ENCODE data around the gene SRC. TPM values are rescaled to one million over a fixed set of nuclear protein-coding genes. Genes with fewer than 3 reads are reported as not detected.

The SRC gene
- total RNA-seq: 0.81 and 3.6 TPM in 2 replicates

DNA sequence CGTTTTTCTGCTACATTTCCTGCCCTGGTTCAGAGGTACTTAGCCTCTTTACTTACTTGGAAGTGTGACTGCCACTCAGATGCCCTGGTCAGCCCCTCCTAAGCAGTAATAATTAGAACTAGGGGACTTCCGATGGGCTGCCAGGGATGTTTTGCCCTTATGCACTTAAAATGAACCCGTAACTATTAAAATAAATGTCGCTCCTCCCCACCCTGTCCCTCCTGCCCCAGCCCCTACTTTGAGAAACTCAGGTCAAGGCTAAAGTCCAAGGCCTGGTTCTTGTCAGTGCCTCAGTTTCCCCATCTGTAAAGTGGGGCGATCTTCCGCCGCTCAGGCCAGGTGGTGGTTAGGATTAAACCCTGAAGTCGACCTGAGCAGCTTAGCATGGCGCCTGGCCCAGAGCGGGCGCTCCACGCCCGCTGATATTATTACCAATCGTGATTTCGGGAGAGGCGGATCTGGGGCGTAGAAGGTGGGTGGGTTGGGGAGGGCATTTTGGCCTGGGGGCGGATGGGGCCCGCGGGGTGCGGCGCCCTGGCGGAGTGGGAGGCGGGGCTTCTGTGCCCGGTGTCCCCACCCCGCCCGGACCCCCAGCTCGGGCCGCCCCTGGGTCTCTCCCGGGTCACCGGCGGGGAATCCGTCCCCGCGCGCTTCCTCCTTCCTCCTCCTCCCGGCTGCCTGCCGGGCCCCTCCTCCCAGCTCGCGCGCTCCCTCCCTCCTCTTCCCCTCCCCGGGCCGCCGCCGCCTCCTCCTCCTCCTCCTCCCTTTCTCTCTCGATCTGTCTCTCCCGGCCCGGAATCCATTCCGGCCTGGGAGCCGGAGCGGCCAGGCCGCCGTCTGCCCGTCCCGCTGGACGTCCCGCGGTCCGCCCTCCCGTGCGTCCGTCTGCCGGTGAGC is at the start of gene SRC:
Gene SRC (plus strand): TSS at position 802 of the 897 bp plus-strand sequence. CDS start 38,014 bp downstream, outside the sequence.

Other genes starting within 250 kb of the SRC start
- 162 and 281 TPM in 2 replicates for gene RPN2, start 166.8 kb upstream of the SRC start, total RNA-seq
- 0.25 and 0.49 TPM in 2 replicates for gene MROH8, start 166.6 kb upstream of the SRC start, total RNA-seq
- gene GHRH, start 84.3 kb upstream of the SRC start, total RNA-seq: not detected in 2 replicates
- 7.0 and 13.3 TPM in 2 replicates for gene MANBAL, start 56.5 kb upstream of the SRC start, total RNA-seq
- gene NNAT, start 175.1 kb downstream of the SRC start, total RNA-seq: 0.32 TPM in 1 of 2 replicates, not detected in the other
- gene BLCAP, start 181.7 kb downstream of the SRC start, total RNA-seq: 31.7 and 68.9 TPM in 2 replicates